ENCODE measurements around the gene YIPF1.

YIPF1 gene

GRCh38 chr1:53889304-53890298 lies at the start of gene YIPF1:
TSS of gene YIPF1 (minus strand) at chr1:53889797. CDS start at chr1:53888937, 860 bp downstream.
- DNase-seq (ENCODE audit: low spot score): peak; percentile 89

- no peak for DNase-seq (ENCODE audit: low spot score)
These were observed 48.7 kb upstream of the YIPF1 start for GRCh38 chr1:53938136-53938830.

GRCh38 chr1:53936430-53936829 lies 46.8 kb upstream of the YIPF1 start:
- no peak for DNase-seq (ENCODE audit: low spot score)

- no peak for DNase-seq (ENCODE audit: low spot score)
These were observed 44.7 kb upstream of the YIPF1 start for GRCh38 chr1:53934170-53934765.

- no peak for DNase-seq (ENCODE audit: low spot score)
These were observed 41.9 kb upstream of the YIPF1 start for GRCh38 chr1:53931523-53931922.

- DNase-seq (ENCODE audit: low spot score): no peak
These were observed 41.3 kb upstream of the YIPF1 start for GRCh38 chr1:53930932-53931331.

GRCh38 chr1:53929246-53929960 lies 39.8 kb upstream of the YIPF1 start:
- DNase-seq (ENCODE audit: low spot score): no peak

- no peak for DNase-seq (ENCODE audit: low spot score)
These were observed 37.8 kb upstream of the YIPF1 start for GRCh38 chr1:53927376-53927881.

GRCh38 chr1:53919675-53920066 lies 30.1 kb upstream of the YIPF1 start:
- DNase-seq (ENCODE audit: low spot score): no peak

GRCh38 chr1:53918343-53918742 lies 28.7 kb upstream of the YIPF1 start:
- no peak for DNase-seq (ENCODE audit: low spot score)

- DNase-seq (ENCODE audit: low spot score): peak; percentile 49
These were observed 23.9 kb upstream of the YIPF1 start for GRCh38 chr1:53913352-53914033.

- no peak for DNase-seq (ENCODE audit: low spot score)
These were observed 21.8 kb upstream of the YIPF1 start for GRCh38 chr1:53911442-53911841.

GRCh38 chr1:53909946-53910345 lies 20.3 kb upstream of the YIPF1 start:
- no peak for DNase-seq (ENCODE audit: low spot score)

GRCh38 chr1:53906121-53906520 lies 16.5 kb upstream of the YIPF1 start:
- no peak for DNase-seq (ENCODE audit: low spot score)

GRCh38 chr1:53905509-53905908 lies 15.9 kb upstream of the YIPF1 start:
- no peak for DNase-seq (ENCODE audit: low spot score)

GRCh38 chr1:53902235-53903138 lies 12.9 kb upstream of the YIPF1 start:
- no peak for DNase-seq (ENCODE audit: low spot score)

GRCh38 chr1:53899708-53900107 lies 10.1 kb upstream of the YIPF1 start:
- no peak for DNase-seq (ENCODE audit: low spot score)

- DNase-seq (ENCODE audit: low spot score): no peak
These were observed 9.6 kb upstream of the YIPF1 start for GRCh38 chr1:53899206-53899628.

GRCh38 chr1:53896635-53897229 lies 7.1 kb upstream of the YIPF1 start:
- no peak for DNase-seq (ENCODE audit: low spot score)

GRCh38 chr1:53895421-53895820 lies 5.8 kb upstream of the YIPF1 start:
- no peak for DNase-seq (ENCODE audit: low spot score)
